ENCODE measurements around the gene MRPL10. TPM values are rescaled to one million over a fixed set of nuclear protein-coding genes. Genes with fewer than 3 reads are reported as not detected.

MRPL10 gene
- total and polyA plus RNA-seq, 4 donors = 18.4 to 38.3 (median 30.3) TPM

GRCh38 chr17:47806026-47806912 lies 25.1 kb downstream of the MRPL10 start:
- H3K4me1 ChIP-seq (ENCODE audit: control insufficient read depth in 5 of 5, insufficient read depth in 5 of 5, low read length in 5 of 5) = peaks cover 0 to 7% (median 1%) of the 10 kb centered on the region in 5 donors
- WGBS, 2 donors = 91 to 95% methylated on average over 16 of the region's 16 CpGs
- ATAC-seq (ENCODE audit: insufficient read depth, low FRiP score) (no peak), DNase-seq (no peak)
- H3K9me3 ChIP-seq (ENCODE audit: control insufficient read depth in 4 of 4, insufficient read depth in 3 of 4, low read length in 3 of 4) = no peaks in the 10 kb centered on the region
- H3K27me3 ChIP-seq (ENCODE audit: control insufficient read depth in 3 of 3, insufficient read depth in 3 of 3, low read length in 2 of 3) = no peaks in the 10 kb centered on the region
- no peak overlapping the region for H3K27ac ChIP-seq (ENCODE audit: low read depth in 1 of 2, low read length in 1 of 2)
- no peak overlapping the region for H3K4me3 ChIP-seq
- TF ChIP-seq, protein P1, sequence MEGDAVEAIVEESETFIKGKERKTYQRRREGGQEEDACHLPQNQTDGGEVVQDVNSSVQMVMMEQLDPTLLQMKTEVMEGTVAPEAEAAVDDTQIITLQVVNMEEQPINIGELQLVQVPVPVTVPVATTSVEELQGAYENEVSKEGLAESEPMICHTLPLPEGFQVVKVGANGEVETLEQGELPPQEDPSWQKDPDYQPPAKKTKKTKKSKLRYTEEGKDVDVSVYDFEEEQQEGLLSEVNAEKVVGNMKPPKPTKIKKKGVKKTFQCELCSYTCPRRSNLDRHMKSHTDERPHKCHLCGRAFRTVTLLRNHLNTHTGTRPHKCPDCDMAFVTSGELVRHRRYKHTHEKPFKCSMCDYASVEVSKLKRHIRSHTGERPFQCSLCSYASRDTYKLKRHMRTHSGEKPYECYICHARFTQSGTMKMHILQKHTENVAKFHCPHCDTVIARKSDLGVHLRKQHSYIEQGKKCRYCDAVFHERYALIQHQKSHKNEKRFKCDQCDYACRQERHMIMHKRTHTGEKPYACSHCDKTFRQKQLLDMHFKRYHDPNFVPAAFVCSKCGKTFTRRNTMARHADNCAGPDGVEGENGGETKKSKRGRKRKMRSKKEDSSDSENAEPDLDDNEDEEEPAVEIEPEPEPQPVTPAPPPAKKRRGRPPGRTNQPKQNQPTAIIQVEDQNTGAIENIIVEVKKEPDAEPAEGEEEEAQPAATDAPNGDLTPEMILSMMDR (IDR thresholded peaks at IDR 0.05; ENCODE audit: control extremely low read depth, extremely low read depth) = no peak
- peaks cover 3 to 31% (median 10%) of the 10 kb centered on the region in 4 donors for H3K36me3 ChIP-seq (ENCODE audit: control insufficient read depth in 4 of 4, insufficient read depth in 4 of 4, low read length in 4 of 4)
- H3K9ac ChIP-seq (ENCODE audit: insufficient read depth in 1 of 2, low read length in 2 of 2) = no peak overlapping the region

DNA sequence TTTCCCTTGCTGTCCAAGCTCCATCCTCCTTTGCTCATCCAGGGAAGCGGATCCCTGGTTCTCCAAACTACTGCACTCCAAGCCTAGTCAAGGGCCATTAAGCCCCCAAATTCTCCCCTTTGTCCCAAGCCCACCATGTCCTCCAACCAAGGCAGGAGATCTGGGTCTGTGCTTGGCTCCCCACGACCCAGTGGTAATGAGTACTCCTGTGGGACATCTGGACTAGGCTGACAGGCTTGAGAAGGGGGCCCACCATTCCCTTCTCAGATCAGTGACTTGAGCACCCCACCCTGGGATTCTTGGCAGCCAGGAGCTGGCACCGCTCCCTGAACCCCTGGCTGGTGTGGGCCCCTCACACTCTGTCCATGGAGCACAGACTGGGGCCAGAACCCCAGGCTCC lies 26.9 kb downstream of the MRPL10 start:
- DNase-seq (no peak), ATAC-seq (ENCODE audit: insufficient read depth, low FRiP score) (no peak)
- Histone ChIP-seq H3K27me3 (ENCODE audit: control insufficient read depth in 3 of 3, insufficient read depth in 3 of 3, low read length in 2 of 3) (no peaks in the 10 kb centered on the region), H3K27ac (ENCODE audit: low read depth in 1 of 2, low read length in 1 of 2) (no peak overlapping the region), H3K4me1 (ENCODE audit: control insufficient read depth in 5 of 5, insufficient read depth in 5 of 5, low read length in 5 of 5) (no peaks in the 10 kb centered on the region), H3K9ac (ENCODE audit: insufficient read depth in 1 of 2, low read length in 2 of 2) (no peak overlapping the region), H3K36me3 (ENCODE audit: control insufficient read depth in 4 of 4, insufficient read depth in 4 of 4, low read length in 4 of 4) (peaks cover 0 to 28% (median 6%) of the 10 kb centered on the region in 4 donors), H3K9me3 (ENCODE audit: control insufficient read depth in 4 of 4, insufficient read depth in 3 of 4, low read length in 3 of 4) (no peaks in the 10 kb centered on the region), H3K4me3 (no peak overlapping the region)
- TF ChIP-seq, protein P1 (IDR thresholded peaks at IDR 0.05; ENCODE audit: control extremely low read depth, extremely low read depth) = no peak
- 73 to 79% methylated on average over 3 of the region's 3 CpGs for WGBS, 2 donors

DNA sequence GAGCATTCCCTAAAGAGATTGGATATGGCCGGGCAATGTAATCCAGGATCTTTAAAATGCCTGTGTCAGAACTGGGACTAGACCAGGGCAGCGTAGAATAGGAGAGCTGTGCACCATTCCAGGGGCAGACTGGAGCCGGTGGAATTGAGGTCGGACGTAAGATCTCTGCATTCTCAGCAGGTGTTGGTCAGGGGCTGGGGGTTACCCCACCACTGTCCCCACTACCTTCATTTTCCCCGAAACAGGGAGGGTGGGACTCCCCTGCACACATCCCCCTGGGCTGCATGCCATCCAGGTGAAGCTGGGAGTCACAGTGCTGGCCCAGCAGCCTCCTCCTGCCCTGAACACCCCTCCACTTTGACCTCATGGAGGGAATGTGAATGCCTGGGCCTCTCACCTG lies 27.6 kb downstream of the MRPL10 start:
- no peak for DNase-seq
- Histone ChIP-seq H3K36me3 (ENCODE audit: control insufficient read depth in 4 of 4, insufficient read depth in 4 of 4, low read length in 4 of 4) (peaks cover 0 to 21% (median 6%) of the 10 kb centered on the region in 4 donors), H3K27ac (ENCODE audit: low read depth in 1 of 2, low read length in 1 of 2) (no peak overlapping the region), H3K4me1 (ENCODE audit: control insufficient read depth in 5 of 5, insufficient read depth in 5 of 5, low read length in 5 of 5) (no peaks in the 10 kb centered on the region), H3K9ac (ENCODE audit: insufficient read depth in 1 of 2, low read length in 2 of 2) (no peak overlapping the region), H3K9me3 (ENCODE audit: control insufficient read depth in 4 of 4, insufficient read depth in 3 of 4, low read length in 3 of 4) (no peaks in the 10 kb centered on the region), H3K27me3 (ENCODE audit: control insufficient read depth in 3 of 3, insufficient read depth in 3 of 3, low read length in 2 of 3) (no peaks in the 10 kb centered on the region), H3K4me3 (no peak overlapping the region)
- TF ChIP-seq, protein P1 (IDR thresholded peaks at IDR 0.05; ENCODE audit: control extremely low read depth, extremely low read depth) = no peak
- WGBS, 2 donors = 71 to 83% methylated on average over 6 of the region's 6 CpGs
- ATAC-seq (ENCODE audit: insufficient read depth, low FRiP score) = no peak
